Measurements from ENCODE around the gene CFD. TPM values are rescaled to one million over a fixed set of nuclear protein-coding genes. Genes with fewer than 3 reads are reported as not detected.

The CFD gene
- total and polyA plus RNA-seq, 2 experiments from 2014 or later = 0.90 to 4.7 TPM

- Histone ChIP-seq H3K36me3 (ENCODE audit: insufficient read depth) (no peaks in the 10 kb centered on the region), H3K27ac (ENCODE audit: low read depth) (no peak overlapping the region), H3K4me1 (ENCODE audit: insufficient read depth) (peaks cover 3% of the 10 kb centered on the region; the same call in 1 of the 2 replicates), H4K20me1 (replicated peaks; ENCODE audit: insufficient read depth) (peaks cover 5% of the 10 kb centered on the region), H3K4me2 (no peak overlapping the region), H3K4me3 (no peak overlapping the region), H2AFZ (no peak overlapping the region), H3K9me2 (ENCODE audit: insufficient read depth) (no peaks in the 10 kb centered on the region), H3K79me2 (replicated peaks; ENCODE audit: insufficient read depth) (peaks cover 4% of the 10 kb centered on the region; the same call in 1 of the 2 replicates), H3F3A (replicated peaks; ENCODE audit: low read depth) (peaks cover 3% of the 10 kb centered on the region), H3K27me3 (ENCODE audit: insufficient read depth) (no peaks in the 10 kb centered on the region)
- TF ChIP-seq JUNB (IDR thresholded peaks at IDR 0.05; ENCODE audit: unreplicated experiment) (no peak), EZH2phosphoT487 (IDR thresholded peaks at IDR 0.05; ENCODE audit: unreplicated experiment) (no peak), ETS1 (IDR thresholded peaks at IDR 0.05) (no peak), ZNF114 (CRISPR knock-in tag; IDR thresholded peaks at IDR 0.05) (no peak), CREB1 (CRISPR knock-in tag; IDR thresholded peaks at IDR 0.05; ENCODE audit: low read depth) (no peak), STAT1 (IDR thresholded peaks at IDR 0.05; ENCODE audit: unreplicated experiment) (no peak), NANOG (IDR thresholded peaks at IDR 0.05; ENCODE audit: borderline replicate concordance) (no peak), REST (IDR thresholded peaks at IDR 0.05; ENCODE audit: unreplicated experiment) (no peak), ZNF331 (CRISPR knock-in tag; IDR thresholded peaks at IDR 0.05; ENCODE audit: low read depth) (no peak), POLR2AphosphoS5 (IDR thresholded peaks at IDR 0.05; ENCODE audit: low read depth) (no peak), CTCF (conservative IDR thresholded peaks at IDR 0.05; ENCODE audit: low read depth in 2 of 2) (no peak)
- Mint-ChIP-seq H3K27ac (no peak overlapping the region), H3K9me3 (no peaks in the 10 kb centered on the region), H3K4me1 (peaks cover 5% of the 10 kb centered on the region; the same call in 2 of the 3 replicates), H3K36me3 (ENCODE audit: low read depth) (peaks cover 12% of the 10 kb centered on the region), H3K4me3 (no peak overlapping the region), H3K27me3 (ENCODE audit: insufficient read depth, low read depth, poor library complexity) (peaks cover 12% of the 10 kb centered on the region)
- ATAC-seq (peak; percentile 4; the same call in 1 of the 3 replicates), DNase-seq (ENCODE audit: low spot score) (peak; percentile 79)
Measured at GRCh38 chr19:898663-899062, 39.2 kb downstream of the CFD start.

Data from GM23338 (cell line).